A549 treated with CpdA at 1 μM for 4 hours (cell line): Measurements from ENCODE around the gene HORMAD2. TPM values are rescaled to one million over a fixed set of nuclear protein-coding genes. Genes with fewer than 3 reads are reported as not detected.

Source experiments
- total RNA-seq: library from RNA; stranded (reverse); fragments of 200-300 nt; extraction: Qiagen RNA extraction; gene quantifications from 5 replicates; pipeline ENCODE4 v1.2.3, GENCODE V29; 2022; ENCODE audit warnings: low read depth

HORMAD2 gene, protein sequence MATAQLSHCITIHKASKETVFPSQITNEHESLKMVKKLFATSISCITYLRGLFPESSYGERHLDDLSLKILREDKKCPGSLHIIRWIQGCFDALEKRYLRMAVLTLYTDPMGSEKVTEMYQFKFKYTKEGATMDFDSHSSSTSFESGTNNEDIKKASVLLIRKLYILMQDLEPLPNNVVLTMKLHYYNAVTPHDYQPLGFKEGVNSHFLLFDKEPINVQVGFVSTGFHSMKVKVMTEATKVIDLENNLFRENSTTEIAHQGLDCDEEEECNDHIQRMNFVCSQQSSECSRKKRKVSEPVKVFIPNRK
- not detected in 5 replicates for total RNA-seq

DNA sequence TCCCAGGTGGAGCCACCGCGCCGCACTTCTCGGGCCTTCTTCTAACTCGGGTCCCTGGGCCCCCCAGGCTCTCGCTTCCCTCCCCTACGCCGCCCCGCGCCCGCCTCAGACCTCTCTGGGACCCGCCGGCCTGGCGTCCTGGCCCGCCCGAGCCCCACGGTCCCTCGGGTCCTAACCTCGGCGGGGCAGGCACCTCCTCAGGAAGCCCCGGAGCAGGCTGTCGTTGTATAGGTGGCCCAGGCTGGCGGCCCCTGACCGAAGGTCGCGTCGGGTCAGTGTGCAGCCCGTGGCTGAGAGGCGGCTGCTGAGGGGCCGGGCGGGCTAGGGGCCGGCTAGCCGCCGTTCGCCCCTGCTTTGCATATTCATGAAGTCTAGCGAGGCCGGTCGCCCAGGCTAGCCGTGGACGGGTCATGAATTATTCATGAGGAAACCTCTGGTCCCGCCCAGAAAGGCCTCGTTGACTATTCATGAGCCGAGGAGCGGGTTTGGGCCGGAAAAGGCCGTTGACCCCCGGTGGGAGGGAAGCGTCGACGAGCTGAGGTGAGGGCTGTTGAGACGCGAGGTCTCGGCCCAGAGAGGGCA is at the start of gene HORMAD2:
HORMAD2 (plus strand) TSS at position 513 of the 582 bp plus-strand sequence. CDS start 13,489 bp downstream, outside the sequence.

Other genes starting within 250 kb of the HORMAD2 start
- 28.9 to 30.8 TPM (median 29.5 TPM) in 5 replicates for gene ASCC2, start 242.2 kb upstream of the HORMAD2 start, total RNA-seq
- gene MTMR3, start 197.3 kb upstream of the HORMAD2 start, total RNA-seq: 7.7 to 10.0 TPM (median 9.4 TPM) in 5 replicates
- gene LIF, start 166.3 kb downstream of the HORMAD2 start, total RNA-seq: 33.9 to 49.9 TPM (median 45.0 TPM) in 5 replicates
- gene OSM, start 186.4 kb downstream of the HORMAD2 start, total RNA-seq: 0.02 to 0.09 TPM in 2 of 5 replicates, not detected in the others
- 4.9 to 8.7 TPM (median 6.5 TPM) in 5 replicates for gene CASTOR1, start 209.0 kb downstream of the HORMAD2 start, total RNA-seq
- 9.2 to 12.7 TPM (median 12.4 TPM) in 5 replicates for gene TBC1D10A, start 246.5 kb downstream of the HORMAD2 start, total RNA-seq